ENCODE results near the gene IRGC.

IRGC gene

GRCh38 chr19:43724896-43725295 lies 9.0 kb downstream of the IRGC start:
- DNase-seq (ENCODE audit: low read depth, low spot score): no peak

DNA sequence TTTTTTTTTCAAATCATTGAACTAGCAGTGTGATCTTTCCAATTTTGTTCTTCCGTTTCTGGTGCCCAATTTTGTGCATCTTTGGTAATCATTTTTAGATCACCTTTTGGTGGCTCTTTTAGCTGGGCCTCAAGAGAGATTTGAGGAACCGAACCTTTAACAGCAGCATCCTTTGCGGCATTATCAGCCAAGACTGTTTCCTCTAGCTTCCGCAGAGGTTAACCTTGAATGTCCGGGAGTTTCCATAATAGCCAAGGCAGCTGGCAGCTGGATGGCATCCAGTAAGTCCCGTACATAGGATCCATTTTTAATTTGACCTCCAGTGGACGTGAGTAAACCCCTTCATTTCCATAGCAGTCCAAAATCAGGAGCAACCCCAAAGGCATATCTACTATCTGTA lies 9.6 kb downstream of the IRGC start:
- DNase-seq (ENCODE audit: low read depth, low spot score): no peak

GRCh38 chr19:43726736-43727592 lies 11.1 kb downstream of the IRGC start:
- no peak for DNase-seq (ENCODE audit: low read depth, low spot score)

DNA sequence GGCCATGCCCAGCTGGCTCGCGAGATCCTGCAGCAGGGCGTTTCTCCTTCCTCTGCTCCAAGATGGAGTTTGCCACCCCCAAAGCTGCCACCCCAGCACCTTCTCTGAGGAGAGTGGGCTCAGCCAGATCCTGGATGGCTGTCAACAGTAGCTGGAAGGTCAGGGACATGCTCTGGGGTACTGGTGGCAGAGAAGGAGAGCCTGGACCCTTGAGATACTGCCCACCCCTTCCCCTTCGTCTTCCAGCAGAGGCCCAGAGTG lies 11.6 kb downstream of the IRGC start:
- no peak for DNase-seq (ENCODE audit: low read depth, low spot score)

- no peak for DNase-seq (ENCODE audit: low read depth, low spot score)
Measured at GRCh38 chr19:43729919-43730318, 14.0 kb downstream of the IRGC start.

- no peak for DNase-seq (ENCODE audit: low read depth, low spot score)
Measured at GRCh38 chr19:43731346-43731745, 15.5 kb downstream of the IRGC start.

DNA sequence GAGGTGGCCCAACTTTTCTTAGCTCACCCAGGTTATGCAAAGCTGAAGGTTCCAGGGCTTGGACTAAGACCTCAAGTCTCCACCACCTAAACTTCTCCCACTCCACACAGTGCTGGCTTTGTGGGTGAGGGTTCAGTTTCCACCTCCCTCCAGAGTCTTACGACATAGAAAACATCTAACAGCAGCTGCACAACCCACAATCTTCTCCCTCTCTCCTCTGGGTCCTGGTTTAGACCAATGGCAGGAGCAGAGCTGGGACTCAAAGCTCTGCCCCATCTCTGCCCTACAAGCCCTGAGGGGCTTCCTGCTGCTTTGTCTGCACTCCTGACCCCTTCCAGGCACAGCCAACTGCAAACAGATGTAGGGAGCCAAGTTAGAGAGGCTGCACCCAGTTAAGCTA lies 16.0 kb downstream of the IRGC start:
- DNase-seq (ENCODE audit: low read depth, low spot score): no peak

DNA sequence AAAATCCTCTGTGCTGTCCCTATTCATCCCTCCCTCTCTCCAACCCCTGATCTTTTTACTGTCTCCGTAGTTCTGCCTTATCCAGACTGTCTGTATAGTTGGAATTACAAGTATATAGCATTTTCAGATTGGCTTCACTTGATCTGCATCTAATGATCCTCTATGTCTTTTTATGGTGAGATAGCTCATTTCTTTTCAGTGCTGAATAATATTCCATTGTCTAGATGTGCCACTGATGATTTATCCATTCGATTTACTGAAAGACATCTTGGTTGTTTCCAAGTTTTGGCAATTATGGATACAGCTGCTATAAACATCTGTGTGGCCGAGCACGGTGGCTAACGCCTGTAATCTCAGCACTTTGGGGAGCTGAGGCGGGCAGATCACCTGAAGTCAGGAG lies 19.1 kb downstream of the IRGC start:
- no peak for DNase-seq (ENCODE audit: low read depth, low spot score)

DNA sequence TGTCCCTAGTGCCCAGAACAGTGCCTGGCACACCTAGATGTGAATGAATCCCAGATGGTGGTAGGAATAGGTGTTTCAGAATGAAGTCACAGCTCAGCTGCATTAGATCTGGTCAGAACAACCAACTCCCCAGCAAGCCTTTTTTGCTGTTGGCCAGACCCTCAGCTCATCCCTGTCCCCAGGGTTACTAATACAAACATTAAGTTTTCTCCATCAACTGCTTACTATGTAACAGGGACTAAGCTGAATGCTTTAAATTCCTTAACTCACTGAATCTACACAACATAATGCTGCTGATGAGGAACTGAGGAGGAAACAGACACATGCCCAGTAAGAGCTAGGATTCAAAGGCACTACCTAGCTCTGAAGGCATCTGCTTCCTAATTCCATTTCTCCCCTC lies 20.1 kb downstream of the IRGC start:
- DNase-seq (ENCODE audit: low read depth, low spot score): no peak

- DNase-seq (ENCODE audit: low read depth, low spot score): no peak
Measured at GRCh38 chr19:43738780-43739211, 22.9 kb downstream of the IRGC start.

- DNase-seq (ENCODE audit: low read depth, low spot score): no peak
Measured at GRCh38 chr19:43739439-43740235, 23.8 kb downstream of the IRGC start.

- no peak for DNase-seq (ENCODE audit: low read depth, low spot score)
Measured at GRCh38 chr19:43741075-43741825, 25.4 kb downstream of the IRGC start.

DNA sequence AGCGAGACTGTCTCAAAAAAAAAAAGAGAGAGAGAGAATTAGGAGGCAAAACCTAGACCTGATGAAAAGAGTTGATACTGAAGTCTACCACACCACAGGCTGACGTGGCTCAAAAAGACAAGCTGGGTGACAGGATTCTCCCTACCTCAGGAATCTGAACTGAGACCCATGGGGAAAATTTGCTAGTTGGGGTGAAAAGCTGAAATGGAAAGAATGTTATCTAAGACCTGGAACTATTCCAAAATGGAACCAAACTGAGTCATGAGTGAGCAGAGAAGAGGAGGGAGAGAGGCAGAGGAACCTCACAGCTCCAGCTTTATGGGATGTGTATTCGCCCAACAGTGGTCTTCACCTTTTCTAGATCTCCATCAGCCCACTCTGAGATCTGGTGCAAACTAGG lies 27.2 kb downstream of the IRGC start:
- no peak for DNase-seq (ENCODE audit: low read depth, low spot score)

DNA sequence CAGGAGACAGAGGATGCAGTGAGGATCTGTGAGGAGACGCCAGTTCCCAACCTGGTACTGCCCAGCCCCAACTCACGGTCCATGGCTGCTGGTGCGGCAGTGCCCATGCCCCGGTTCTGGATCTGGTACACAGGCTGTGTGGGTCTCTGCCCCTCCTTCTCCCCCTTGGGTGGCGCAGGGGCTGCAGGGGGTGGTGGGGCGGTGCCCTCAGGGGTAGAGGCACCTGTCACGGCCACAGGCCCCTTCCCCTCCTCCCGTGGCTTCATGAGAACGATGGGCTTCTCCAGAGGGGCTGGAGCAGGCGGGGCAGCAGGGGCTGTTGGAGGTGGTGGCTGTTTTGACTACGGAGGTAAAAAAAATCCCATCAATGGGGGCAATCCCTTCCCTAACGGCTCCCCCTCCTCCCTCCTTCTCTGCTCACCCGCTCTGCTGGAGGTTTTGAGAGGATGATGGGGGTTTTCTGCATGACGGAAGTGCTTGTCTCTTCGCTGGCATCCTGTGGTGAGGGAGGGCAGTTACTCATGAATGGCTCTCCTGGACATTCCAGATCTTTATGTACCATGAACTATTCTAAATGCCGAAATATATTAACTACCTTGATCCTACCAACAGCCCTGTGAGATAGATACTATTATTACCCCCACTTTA lies 31.8 kb downstream of the IRGC start:
- DNase-seq (ENCODE audit: low read depth, low spot score): no peak

- DNase-seq (ENCODE audit: low read depth, low spot score): no peak
Measured at GRCh38 chr19:43748205-43748594, 32.3 kb downstream of the IRGC start.

DNA sequence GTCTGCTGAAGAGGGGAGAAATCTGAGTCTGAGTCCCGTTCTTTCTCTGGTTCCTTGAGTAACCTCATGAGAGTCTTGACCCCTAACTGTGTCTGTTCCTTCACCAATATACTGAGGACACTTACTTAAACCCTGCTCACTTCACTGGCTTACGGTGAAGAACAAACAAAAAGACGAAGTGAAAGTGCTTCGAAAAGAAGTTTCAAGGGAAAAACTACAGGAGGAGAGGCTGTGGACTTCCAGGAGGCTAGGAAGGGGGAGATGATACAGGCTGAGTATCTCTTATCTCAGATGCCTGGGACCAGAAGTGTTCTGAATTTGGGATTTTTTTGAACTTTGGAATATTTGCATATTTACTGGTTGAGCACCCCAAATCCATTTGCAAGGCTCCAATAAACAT lies 32.8 kb downstream of the IRGC start:
- DNase-seq (ENCODE audit: low read depth, low spot score): no peak

DNA sequence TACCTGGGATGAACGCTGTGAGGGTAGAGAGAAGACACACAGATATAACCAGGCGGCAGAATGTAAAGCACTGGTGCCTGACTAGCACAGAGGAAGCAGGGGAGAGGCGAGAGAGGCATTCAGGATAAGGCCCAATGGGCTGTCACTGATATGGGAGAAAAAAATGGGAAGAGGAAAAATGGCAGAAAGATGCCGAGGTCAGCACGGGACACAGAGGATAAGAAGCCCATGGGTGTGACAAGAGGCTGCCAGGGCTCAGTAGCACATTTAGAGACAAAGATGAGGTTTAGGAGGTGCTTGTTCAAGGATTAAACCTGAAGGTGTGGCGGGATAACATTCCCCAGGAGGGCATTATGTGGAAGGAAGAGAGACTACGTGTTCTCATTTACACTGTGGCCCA lies 33.3 kb downstream of the IRGC start:
- DNase-seq (ENCODE audit: low read depth, low spot score): no peak

- no peak for DNase-seq (ENCODE audit: low read depth, low spot score)
Measured at GRCh38 chr19:43749898-43750297, 34.0 kb downstream of the IRGC start.

GRCh38 chr19:43751466-43752220 lies 35.8 kb downstream of the IRGC start:
- no peak for DNase-seq (ENCODE audit: low read depth, low spot score)

DNA sequence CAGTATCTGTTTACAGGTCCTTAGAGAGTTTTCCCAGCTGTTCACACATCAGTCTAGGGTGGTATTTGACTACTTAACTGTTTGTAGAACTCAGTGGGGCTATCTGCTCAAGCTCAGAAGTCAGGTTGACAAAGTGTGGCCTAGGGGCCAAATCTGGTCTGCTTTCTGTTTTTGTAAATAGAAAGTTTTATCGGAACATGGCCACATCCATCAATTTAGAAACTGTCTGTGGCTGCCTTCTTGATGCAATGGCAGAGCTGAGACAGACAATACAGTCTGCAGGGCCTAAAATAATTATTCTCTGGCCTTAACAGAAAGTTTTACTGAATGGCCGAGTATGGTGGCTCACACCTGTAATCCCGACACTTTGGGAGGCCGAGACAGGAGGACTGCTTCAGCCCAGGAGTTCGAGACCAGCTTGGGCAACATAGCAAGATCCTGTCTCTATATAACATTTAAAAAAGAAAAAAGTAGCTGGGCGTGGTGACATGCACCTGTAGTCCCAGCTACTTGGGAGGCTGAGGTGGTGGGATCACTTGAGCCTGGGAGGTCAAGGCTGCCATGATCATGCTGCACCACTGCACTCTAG lies 36.5 kb downstream of the IRGC start:
- no peak for DNase-seq (ENCODE audit: low read depth, low spot score)

DNA sequence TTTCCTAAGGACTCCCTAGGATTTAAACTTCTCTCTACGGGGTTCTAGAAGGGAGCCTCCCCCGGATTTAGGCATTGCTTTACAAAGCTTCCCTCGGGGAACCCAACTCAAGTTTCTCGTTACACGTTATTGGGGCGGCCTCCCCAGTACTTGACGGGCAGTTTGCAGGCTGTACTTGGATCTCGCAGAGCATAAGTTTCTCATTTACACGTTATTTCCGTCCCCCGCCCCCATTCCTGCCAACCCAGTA lies 38.3 kb downstream of the IRGC start:
- no peak for DNase-seq (ENCODE audit: low read depth, low spot score)

Measured in ELF-1 (cell line).